ENCODE measurements around the gene GATA5.

Gene GATA5

DNA sequence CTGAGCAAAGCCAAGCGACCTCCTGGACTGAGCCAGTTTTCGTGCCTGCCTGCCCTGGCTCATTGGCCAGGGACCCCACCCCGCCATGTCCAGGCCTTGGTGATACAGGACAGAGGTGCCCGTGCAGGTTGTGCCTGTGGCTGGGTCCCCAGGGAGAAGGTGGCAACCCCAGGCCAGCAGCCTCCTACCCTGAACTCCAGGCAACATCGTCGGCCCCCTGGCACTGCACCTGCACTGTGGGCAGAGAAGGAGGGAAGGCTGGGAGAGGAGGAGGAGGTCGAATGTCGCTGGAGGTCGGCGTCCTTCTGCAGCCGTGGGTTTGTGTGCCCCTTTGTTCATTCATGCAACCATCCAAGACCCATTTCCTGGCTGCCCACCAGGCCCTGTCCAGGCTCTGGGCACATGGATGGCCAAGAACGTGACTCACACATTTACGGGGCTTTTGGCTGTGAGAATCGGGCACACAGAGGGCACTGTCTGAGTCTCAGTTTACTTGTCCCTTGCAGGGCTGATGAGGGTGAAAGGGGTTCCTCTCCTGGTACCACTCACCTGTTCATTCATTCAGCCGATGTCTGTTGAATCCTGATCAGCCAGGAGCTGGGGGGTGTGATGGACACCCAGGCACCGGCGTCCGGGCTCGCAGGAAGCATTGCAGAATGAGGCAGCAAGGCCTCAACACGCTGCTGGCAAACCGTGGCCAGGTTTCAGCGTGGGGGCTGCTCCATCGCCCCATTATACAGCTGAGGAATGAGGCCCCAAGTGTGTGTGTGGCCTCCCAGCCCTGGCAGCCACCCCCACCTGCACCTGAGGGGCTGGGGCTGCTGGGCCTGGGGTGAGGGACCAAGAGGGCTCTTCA, 46.1 kb downstream of the GATA5 start:
- TF ChIP-seq SIN3A (IDR thresholded peaks at IDR 0.05; ENCODE audit: borderline replicate concordance, insufficient read depth, low read length) (no peak), FOXP2 (optimal IDR thresholded peaks at IDR 0.05; ENCODE audit: borderline replicate concordance, extremely low read depth, extremely low read length, insufficient read depth) (no peak), TAF1 (IDR thresholded peaks at IDR 0.05; ENCODE audit: borderline replicate concordance, insufficient read depth, low read length) (no peak), POLR2AphosphoS5 (IDR thresholded peaks at IDR 0.05; ENCODE audit: low read depth, low read length) (no peak)
- TF ChIP-seq, protein P1, sequence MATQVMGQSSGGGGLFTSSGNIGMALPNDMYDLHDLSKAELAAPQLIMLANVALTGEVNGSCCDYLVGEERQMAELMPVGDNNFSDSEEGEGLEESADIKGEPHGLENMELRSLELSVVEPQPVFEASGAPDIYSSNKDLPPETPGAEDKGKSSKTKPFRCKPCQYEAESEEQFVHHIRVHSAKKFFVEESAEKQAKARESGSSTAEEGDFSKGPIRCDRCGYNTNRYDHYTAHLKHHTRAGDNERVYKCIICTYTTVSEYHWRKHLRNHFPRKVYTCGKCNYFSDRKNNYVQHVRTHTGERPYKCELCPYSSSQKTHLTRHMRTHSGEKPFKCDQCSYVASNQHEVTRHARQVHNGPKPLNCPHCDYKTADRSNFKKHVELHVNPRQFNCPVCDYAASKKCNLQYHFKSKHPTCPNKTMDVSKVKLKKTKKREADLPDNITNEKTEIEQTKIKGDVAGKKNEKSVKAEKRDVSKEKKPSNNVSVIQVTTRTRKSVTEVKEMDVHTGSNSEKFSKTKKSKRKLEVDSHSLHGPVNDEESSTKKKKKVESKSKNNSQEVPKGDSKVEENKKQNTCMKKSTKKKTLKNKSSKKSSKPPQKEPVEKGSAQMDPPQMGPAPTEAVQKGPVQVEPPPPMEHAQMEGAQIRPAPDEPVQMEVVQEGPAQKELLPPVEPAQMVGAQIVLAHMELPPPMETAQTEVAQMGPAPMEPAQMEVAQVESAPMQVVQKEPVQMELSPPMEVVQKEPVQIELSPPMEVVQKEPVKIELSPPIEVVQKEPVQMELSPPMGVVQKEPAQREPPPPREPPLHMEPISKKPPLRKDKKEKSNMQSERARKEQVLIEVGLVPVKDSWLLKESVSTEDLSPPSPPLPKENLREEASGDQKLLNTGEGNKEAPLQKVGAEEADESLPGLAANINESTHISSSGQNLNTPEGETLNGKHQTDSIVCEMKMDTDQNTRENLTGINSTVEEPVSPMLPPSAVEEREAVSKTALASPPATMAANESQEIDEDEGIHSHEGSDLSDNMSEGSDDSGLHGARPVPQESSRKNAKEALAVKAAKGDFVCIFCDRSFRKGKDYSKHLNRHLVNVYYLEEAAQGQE (IDR thresholded peaks at IDR 0.05; ENCODE audit: insufficient read depth in 1 of 2, low read depth in 2 of 2, low read length in 2 of 2), result no peak

DNA sequence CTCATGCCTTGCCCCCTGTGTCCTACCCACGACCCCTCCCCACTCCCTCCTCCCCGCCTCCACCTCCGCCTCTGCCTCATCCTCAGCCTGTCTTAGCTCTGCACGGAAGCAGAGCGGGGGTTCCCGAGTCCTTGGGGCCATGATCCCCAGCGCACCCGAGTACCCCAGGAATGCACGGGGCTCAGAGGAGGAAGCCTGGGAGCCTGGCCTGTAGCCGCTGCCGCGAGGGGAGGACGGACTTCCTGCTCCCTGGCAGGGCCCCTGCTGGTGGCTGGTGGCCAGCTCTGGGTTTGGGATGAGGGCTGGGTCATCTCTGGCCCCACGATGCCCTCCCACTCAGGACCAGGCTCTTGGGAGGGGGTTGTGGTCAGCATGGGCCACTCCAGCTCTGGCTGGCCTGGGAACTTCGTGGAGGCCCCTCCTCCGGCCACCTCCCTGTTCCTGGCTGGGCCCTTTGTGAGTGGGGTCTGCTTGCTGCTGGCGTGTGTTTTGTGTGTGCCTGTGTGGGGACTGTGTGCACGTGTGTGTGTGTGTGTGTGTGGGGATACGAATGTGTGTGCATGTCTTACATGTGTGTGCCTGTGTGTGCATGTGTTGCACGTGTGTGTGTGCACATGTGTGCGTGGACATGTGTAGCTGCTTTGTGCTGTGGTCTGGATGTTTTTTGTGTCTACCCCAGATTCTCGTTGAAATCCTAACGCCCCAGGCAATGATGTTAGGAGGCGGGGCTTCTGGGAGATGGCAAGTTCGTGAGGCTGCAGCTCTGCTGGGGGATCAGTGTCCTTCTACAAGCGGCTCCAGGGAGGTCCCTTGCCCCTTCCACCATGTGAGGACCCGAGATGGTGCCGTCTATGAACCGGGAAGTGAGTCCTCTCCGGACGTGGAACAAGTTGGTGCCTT, 47.1 kb downstream of the GATA5 start:
- TF ChIP-seq FOXP2 (optimal IDR thresholded peaks at IDR 0.05; ENCODE audit: borderline replicate concordance, extremely low read depth, extremely low read length, insufficient read depth) (no peak), SIN3A (IDR thresholded peaks at IDR 0.05; ENCODE audit: borderline replicate concordance, insufficient read depth, low read length) (no peak), POLR2AphosphoS5 (IDR thresholded peaks at IDR 0.05; ENCODE audit: low read depth, low read length) (no peak), TAF1 (IDR thresholded peaks at IDR 0.05; ENCODE audit: borderline replicate concordance, insufficient read depth, low read length) (no peak)
- TF ChIP-seq, protein P1 (IDR thresholded peaks at IDR 0.05; ENCODE audit: insufficient read depth in 1 of 2, low read depth in 2 of 2, low read length in 2 of 2), result no peak

DNA sequence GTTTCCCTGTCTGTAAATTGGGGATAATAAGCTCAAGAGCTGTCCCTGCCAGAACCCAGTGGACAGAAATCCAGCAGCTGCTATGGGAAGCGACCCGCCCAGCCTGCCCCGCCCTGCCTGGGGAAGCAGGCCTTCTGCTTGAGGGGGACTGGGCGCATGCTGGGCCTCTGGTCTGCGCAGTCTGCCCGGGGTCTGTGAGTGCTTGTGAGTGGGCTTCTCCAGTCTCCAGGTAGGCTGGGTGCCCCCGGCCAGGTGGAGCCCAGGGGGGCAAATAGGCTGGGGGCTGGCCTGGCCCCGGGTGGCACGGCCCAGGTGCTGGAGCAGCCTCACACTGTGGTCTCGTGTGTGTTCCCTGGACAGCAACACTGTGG, 47.8 kb downstream of the GATA5 start:
- no peak for TF ChIP-seq TAF1 (IDR thresholded peaks at IDR 0.05; ENCODE audit: borderline replicate concordance, insufficient read depth, low read length)
- TF ChIP-seq POLR2AphosphoS5 (IDR thresholded peaks at IDR 0.05; ENCODE audit: low read depth, low read length), result no peak
- TF ChIP-seq, protein P1 (IDR thresholded peaks at IDR 0.05; ENCODE audit: insufficient read depth in 1 of 2, low read depth in 2 of 2, low read length in 2 of 2), result no peak
- TF ChIP-seq SIN3A (IDR thresholded peaks at IDR 0.05; ENCODE audit: borderline replicate concordance, insufficient read depth, low read length), result no peak
- no peak for TF ChIP-seq FOXP2 (optimal IDR thresholded peaks at IDR 0.05; ENCODE audit: borderline replicate concordance, extremely low read depth, extremely low read length, insufficient read depth)

- TF ChIP-seq FOXP2 (optimal IDR thresholded peaks at IDR 0.05; ENCODE audit: borderline replicate concordance, extremely low read depth, extremely low read length, insufficient read depth) (no peak), TAF1 (IDR thresholded peaks at IDR 0.05; ENCODE audit: borderline replicate concordance, insufficient read depth, low read length) (no peak), SIN3A (IDR thresholded peaks at IDR 0.05; ENCODE audit: borderline replicate concordance, insufficient read depth, low read length) (no peak), POLR2AphosphoS5 (IDR thresholded peaks at IDR 0.05; ENCODE audit: low read depth, low read length) (no peak)
- TF ChIP-seq, protein P1 (IDR thresholded peaks at IDR 0.05; ENCODE audit: insufficient read depth in 1 of 2, low read depth in 2 of 2, low read length in 2 of 2), result no peak
Measured at GRCh38 chr20:62427172-62428001, 48.4 kb downstream of the GATA5 start, which contains the start of gene RBBP8NL. Gene RBBP8NL, minus strand, starts transcription at chr20:62427539. Its CDS starts 7,892 bp downstream, at chr20:62419647.
